Right renal cortex interstitium (tissue), 3 donors: ENCODE results near the gene RGMA. TPM values are rescaled to one million over a fixed set of nuclear protein-coding genes. Genes with fewer than 3 reads are reported as not detected.

Experiments used
- DNase-seq, 3 donors: peaks; one replicate each; pipeline ENCODE4 v3.0.0-alpha.2; 2013; ENCODE audit warnings: low read depth in 3 of 3, low spot score in 2 of 3
- polyA plus RNA-seq, 3 donors: library from polyadenylated mRNA; unstranded; fragments of 120-200 nt; gene quantifications; one replicate each; pipeline ENCODE4 v1.2.1, GENCODE V29; 2013; ENCODE audit not compliant: insufficient read length in 3 of 3

Gene RGMA
- polyA plus RNA-seq, 3 donors = 6.4 to 8.1 (median 7.7) TPM

- no peak for DNase-seq
These were observed 13.2 kb upstream of the RGMA start for GRCh38 chr15:93102211-93102610.

DNA sequence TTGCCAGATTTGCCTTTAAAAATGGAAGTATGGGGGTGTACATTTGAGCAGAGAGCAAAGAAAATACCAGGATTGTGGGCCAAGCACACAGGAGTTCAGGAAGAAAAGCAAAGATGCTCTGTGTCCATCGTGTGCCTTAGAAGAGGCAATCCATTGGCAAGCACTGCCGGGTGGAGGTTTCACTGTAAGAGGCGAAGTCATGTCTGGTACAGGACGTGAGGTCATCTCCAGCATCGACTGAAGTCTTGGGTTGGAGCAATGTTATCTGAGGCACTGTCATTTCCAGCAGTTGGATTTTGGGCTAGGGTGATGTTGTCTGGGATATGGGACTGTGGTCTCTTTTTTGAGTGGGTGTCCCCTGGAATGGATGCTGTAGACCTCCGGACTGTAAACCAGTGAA is 4.8 kb upstream of the RGMA start:
- DNase-seq = no peak

GRCh38 chr15:93091465-93091864 is 2.5 kb upstream of the RGMA start:
- no peak for DNase-seq

GRCh38 chr15:93089727-93090305 is 805 bp upstream of the RGMA start:
- no peak for DNase-seq

GRCh38 chr15:93088200-93088980 is 621 bp downstream of the RGMA start:
- no peak for DNase-seq

DNA sequence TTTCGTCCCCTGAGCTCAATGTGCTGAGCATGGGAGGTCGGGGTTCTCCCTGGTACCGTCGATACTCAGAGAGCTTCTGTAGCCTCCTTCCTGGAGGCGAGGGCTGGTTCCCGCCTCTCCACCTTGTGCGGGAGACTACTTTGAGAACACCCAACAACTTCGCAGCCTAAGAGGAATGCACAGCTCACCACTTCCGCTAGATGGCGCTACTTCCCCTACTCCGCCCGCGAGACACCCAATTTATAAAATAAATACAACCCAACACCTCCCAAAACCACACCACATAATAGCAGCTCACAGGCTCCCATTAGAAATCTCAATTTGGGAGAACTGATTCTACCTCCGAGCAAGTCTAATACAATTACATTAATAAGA is 1.2 kb downstream of the RGMA start:
- no peak for DNase-seq

DNA sequence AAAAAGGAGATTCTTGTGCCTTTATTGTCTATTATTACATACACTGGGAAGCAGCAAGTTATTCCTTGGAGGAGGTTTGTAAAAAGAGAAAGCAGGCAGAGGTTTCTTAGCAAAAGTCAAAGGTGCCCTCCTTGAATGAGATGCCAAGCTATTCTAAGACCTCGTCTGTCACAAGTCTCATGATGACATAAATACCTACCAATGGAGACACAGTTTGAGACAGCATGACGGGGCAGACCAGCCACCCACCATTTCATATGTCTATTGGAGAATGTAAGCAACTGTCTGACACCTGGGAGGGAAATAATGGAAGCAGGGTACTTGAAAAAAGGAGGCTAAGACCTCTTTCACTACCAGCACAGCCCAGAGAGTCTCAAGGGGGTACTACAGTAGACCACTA is 2.2 kb downstream of the RGMA start:
- no peak for DNase-seq

DNA sequence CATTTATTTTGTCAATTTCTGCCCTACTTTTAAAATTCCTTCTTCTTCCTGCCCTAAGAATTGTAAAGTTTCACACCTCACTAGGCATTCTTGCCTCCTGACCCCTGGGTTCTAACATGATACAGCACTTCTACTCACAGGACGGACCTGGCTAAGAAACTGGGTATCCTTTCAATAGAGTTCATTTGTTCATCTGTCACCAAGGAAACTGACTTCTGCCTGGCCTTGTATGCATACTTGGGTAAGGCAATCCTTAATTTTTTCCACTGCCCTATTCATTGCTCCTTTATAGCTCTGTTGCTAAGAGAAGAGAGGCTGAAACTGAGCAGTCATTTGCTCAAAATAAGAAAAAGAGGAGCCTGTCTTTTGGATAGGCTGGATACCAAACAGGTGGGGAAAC is 3.3 kb downstream of the RGMA start:
- DNase-seq = no peak

DNA sequence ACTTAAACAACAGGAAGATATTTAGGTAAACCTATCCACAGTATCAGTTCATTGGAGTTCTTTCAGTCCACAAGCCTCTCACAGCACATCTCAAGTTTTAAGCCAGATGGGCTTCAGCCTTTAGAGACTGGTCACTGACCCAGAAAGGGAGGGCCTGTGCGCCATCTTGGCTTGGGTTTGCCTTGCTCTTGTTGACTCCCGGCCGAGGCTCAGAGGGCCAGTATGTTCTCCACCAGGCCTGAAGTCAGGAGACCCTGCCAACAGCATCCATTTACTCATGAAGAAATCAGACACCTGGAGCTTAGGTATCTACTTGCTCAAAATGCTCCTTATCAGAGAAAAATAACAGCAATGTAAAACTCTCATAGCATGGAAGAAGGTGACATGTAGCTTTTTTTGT is 6.2 kb downstream of the RGMA start:
- DNase-seq = no peak

DNA sequence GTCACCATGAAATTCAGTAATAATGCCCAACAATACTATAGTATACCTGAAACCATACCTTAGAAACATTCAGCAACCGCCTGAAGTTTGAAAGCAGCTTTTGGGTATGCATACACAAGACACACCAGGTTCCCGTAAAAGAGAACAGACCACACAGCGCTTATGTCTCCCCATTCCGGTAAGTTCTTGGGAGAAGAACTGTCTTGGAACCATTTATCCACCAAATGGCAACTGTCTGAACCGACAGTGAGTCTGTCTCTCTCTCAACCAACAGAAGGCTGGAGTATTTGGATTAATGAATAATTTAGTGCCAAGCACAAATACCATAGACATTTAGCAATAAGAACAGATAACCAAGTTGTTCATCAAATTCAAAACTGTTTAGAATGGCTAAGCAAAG is 7.6 kb downstream of the RGMA start:
- DNase-seq = no peak

GRCh38 chr15:93080451-93080850 is 8.6 kb downstream of the RGMA start:
- DNase-seq = no peak

- no peak for DNase-seq
These were observed 12.1 kb downstream of the RGMA start for GRCh38 chr15:93076875-93077274.

DNA sequence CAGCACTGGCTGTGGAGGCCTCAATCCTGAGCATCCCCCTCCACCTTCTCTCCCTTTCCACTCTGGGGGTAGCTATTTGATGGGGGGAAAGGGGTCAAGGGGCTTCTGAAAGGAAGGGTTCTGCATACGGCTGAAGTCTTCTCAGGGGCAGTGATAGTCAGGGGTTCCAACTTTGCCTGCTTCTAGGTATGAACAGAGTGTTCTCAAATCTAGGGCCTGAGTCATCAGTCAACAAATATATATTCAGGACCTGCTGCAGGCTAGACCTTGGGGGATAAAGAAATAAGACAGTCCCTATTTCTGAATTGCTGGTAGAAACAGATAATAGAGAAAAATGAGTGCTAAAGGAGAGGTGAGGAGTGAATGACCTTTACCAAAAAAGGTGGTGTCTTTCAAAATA is 12.8 kb downstream of the RGMA start:
- no peak for DNase-seq

DNA sequence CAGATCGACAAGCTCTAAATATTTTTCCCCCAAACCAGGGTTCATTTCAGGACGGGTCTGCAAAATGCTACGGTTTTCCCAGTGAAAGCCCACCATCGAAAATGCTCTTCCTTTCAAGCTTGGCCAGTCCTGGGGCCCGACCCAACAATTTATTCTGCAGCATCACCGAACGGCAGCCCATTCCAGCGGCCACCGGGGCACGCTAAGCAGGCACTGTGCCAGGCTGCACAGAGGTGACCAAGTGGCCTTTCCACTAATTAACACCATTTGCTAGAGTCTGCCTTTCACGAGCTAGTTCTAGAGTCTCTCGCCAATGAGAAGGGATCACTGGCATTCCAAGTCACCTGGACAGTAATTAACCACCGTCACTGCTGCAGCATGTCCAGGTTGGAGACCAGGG is 14.4 kb downstream of the RGMA start:
- no peak for DNase-seq

- no peak for DNase-seq
These were observed 15.5 kb downstream of the RGMA start for GRCh38 chr15:93073465-93073952.

- DNase-seq = peak in 1 of 3 donors; percentile 75
These were observed 16.3 kb downstream of the RGMA start for GRCh38 chr15:93072411-93073394.

DNA sequence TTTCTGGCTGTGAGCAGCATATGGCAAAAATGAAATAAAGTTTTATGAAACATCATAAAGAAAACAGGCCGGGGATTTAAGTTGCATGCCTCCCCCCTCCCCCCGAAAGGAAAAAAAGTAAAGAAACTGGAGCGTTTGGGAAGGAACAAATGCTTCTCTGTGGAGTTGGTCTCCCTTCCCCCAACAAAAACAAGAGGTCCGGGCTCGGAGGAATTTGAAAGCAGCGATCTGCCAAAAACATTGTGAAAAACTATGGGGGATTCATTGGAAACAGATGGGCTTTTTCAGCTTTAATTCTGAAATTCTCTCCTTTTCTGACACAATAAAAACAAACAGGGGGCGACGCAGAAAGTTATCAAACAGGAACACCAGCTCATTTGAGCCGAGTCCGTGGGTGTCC is 17.0 kb downstream of the RGMA start:
- no peak for DNase-seq

DNA sequence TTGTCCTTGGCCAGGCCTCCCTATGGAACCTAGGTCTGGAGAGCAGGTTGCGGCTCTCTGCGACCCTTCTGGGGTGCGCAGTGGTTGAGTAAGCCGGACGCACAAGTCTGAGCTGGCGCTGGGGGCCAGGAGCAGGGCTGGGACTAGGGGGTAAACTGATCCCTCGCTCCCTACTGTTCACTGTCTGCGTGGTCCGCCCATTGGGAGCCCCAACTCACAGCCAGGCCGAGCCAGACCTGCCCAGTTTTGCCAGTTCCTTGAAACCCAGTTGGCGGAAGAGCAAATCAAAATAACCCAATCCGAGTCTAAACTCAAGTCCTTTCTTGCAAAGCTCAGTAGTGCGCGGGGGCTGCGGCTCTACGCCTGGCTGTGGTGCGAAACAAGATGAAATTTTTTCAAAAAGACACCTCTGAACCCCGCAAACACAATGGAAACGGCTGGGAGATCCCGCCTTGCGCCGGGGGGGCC is 17.5 kb downstream of the RGMA start:
- DNase-seq = no peak

DNA sequence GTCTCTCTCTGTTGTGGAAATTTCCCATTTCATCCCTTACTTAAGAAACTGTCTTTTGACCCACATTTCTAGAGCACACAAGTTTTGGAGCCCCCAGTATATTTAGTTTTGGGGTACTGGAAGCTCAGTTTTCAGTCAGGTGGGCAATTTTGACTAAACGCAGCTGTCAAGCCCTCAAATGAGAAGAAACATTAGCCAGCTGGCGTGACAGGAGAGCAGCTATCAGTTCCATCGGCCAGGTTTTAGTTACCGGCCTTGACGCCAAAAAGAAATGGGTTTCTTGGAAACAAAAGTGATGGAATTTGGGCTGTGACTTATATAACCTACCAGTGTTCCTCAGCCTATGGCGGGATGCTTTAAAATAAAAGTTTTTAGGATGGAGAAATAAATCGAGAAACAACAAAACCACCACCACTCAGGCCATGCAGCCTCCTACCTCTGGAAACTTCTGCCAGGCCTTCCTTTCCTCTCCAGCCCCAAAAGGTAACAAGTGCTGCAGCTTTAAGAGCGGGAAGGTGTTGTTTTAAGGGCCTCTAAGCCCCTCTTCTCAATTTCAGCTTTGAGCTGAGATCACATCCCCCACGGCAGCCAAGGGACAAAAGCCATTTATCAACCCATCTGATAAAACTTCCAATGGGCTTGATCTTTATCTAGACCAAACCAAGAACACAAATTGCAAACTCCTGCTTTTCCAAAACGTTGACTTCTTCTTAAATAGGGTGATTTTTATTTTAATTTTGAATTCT is 18.3 kb downstream of the RGMA start:
- DNase-seq = no peak

GRCh38 chr15:93070132-93070531 is 18.9 kb downstream of the RGMA start:
- no peak for DNase-seq
